Caco-2 (cell line): ENCODE data around the gene PDE4D. TPM values are rescaled to one million over a fixed set of nuclear protein-coding genes. Genes with fewer than 3 reads are reported as not detected.

Experiments
- BruUV-seq: library from RNA; stranded (reverse); fragments of 400-500 nt; replicated peaks from 2 replicates; lab custom pipeline; 2021; lab: Mats Ljungman, UMichigan
- CTCF ChIA-PET: fragments of 300-600 bp; sonication (Branson Sonifier 250); formaldehyde crosslinking; loops from one replicate; lab custom pipeline; 2022; ENCODE audit warnings: antibody characterized with exemption; lab: Charles Lee
- POLR2A ChIA-PET: fragments of 300-600 bp; sonication (Branson Sonifier 250); formaldehyde crosslinking; loops from one replicate; lab custom pipeline; 2022; ENCODE audit warnings: antibody characterized with exemption; lab: Charles Lee
- DNase-seq, 2 experiments: peaks; one replicate each; pipeline versions ENCODE4 v3.0.0 to v3.0.0-alpha.2; 2020 to 2022
- H3K27me3 ChIP-seq: replicated peaks from 2 replicates; pipeline ENCODE4 v1.6.0; 2011; ENCODE audit warnings: low read length; ENCODE audit not compliant: control insufficient read depth, insufficient read depth
- H3K36me3 ChIP-seq: 2 replicates; pipeline ENCODE4 v1.5.1; 2011; ENCODE audit warnings: low read length; ENCODE audit not compliant: control insufficient read depth, insufficient read depth
- H3K4me1 ChIP-seq: fragments of 250-450 bp; sonication (Bioruptor Pico); 2 replicates; pipeline ENCODE4 v1.5.1; 2020; ENCODE audit warnings: mild to moderate bottlenecking
- H3K4me3 ChIP-seq: 2 replicates; pipeline ENCODE4 v1.5.1; 2011; ENCODE audit warnings: low read depth, mild to moderate bottlenecking, control low read depth, low read length
- H3K9me3 ChIP-seq: fragments of 250-450 bp; sonication (Bioruptor Pico); 2 replicates; pipeline ENCODE4 v1.5.1; 2020; ENCODE audit warnings: mild to moderate bottlenecking, moderate library complexity
- H3K27ac Mint-ChIP-seq: one replicate; pipeline ENCODE4 v1.8.0; 2022; ENCODE audit warnings: mixed read lengths; ENCODE audit not compliant: unreplicated experiment
- H3K27me3 Mint-ChIP-seq: one replicate; pipeline ENCODE4 v1.8.0; 2022; ENCODE audit warnings: mixed read lengths; ENCODE audit not compliant: insufficient read depth, unreplicated experiment
- H3K36me3 Mint-ChIP-seq: one replicate; pipeline ENCODE4 v1.8.0; 2022; ENCODE audit warnings: mild to moderate bottlenecking, mixed read lengths; ENCODE audit not compliant: insufficient read depth, unreplicated experiment
- H3K4me1 Mint-ChIP-seq: one replicate; pipeline ENCODE4 v1.8.0; 2022; ENCODE audit warnings: low read depth, mixed read lengths; ENCODE audit not compliant: unreplicated experiment
- H3K4me3 Mint-ChIP-seq: one replicate; pipeline ENCODE4 v1.8.0; 2022; ENCODE audit warnings: mild to moderate bottlenecking, moderate library complexity, mixed read lengths; ENCODE audit not compliant: unreplicated experiment
- H3K9me3 Mint-ChIP-seq: one replicate; pipeline ENCODE4 v1.8.0; 2022; ENCODE audit warnings: mixed read lengths; ENCODE audit not compliant: unreplicated experiment
- CTCF ChIP-seq, 2 experiments: fragments of 200-600 bp in 1 of 2; IDR thresholded peaks; 1 replicate in 1 of 2; 2 replicates in 1 of 2; pipeline versions ENCODE4 v1.5.1 to v1.8.0; 2011 to 2022; ENCODE audit warnings: antibody characterized with exemption in 1 of 2, control low read depth in 1 of 2, inconsistent platforms in 1 of 2, low read depth in 1 of 2, low read length in 1 of 2, mild to moderate bottlenecking in 1 of 2, moderate library complexity in 1 of 2; ENCODE audit not compliant: insufficient read depth in 1 of 2, severe bottlenecking in 1 of 2, unreplicated experiment in 1 of 2
- intact Hi-C: fragments of 100-400 bp; cut with micrococcal nuclease; formaldehyde crosslinking; loops from one replicate; pipeline ENCODE4 v1.10.0; 2022; ENCODE audit not compliant: unreplicated experiment
- total RNA-seq: library from RNA; stranded (reverse); gene quantifications from 2 replicates; pipeline ENCODE4 v1.2.3, GENCODE V29; 2022

The PDE4D gene
- total RNA-seq, 1 experiment from 2014 or later = 89.8 TPM

- Histone ChIP-seq H3K4me1 (no peaks in the 10 kb centered on the region), H3K4me3 (no peak overlapping the region), H3K36me3 (no peaks in the 10 kb centered on the region), H3K27me3 (no peaks in the 10 kb centered on the region), H3K9me3 (0 out of 2 replicates have a peak, but pooled peaks cover 5% of the 10 kb centered on the region)
- no peak for TF ChIP-seq CTCF (IDR thresholded peaks at IDR 0.05; ENCODE audit: insufficient read depth in 1 of 2, low read depth in 1 of 2, low read length in 1 of 2, severe bottlenecking in 1 of 2, unreplicated experiment in 1 of 2)
- BruUV-seq = no TSS peak
- CTCF ChIA-PET = no interaction called here
- Mint-ChIP-seq H3K9me3 (peaks cover 17% of the 10 kb centered on the region), H3K27me3 (no peaks in the 10 kb centered on the region), H3K27ac (no peak overlapping the region), H3K4me3 (no peak overlapping the region), H3K36me3 (no peaks in the 10 kb centered on the region), H3K4me1 (no peaks in the 10 kb centered on the region)
- intact Hi-C loops = no loop called here
- POLR2A ChIA-PET = no interaction called here
- DNase-seq = no peak
Measured at GRCh38 chr5:59519338-59519737, 374.2 kb downstream of the PDE4D start.

GRCh38 chr5:59517926-59518585 is 375.5 kb downstream of the PDE4D start:
- ChIA-PET POLR2A (no interaction called here), CTCF (interaction anchor here (0.8 kb wide), 1 partner anchor 10 kb away, joined by 3 read pairs; no protein-coding TSS in a partner anchor)
- Mint-ChIP-seq H3K9me3 (peaks cover 5% of the 10 kb centered on the region), H3K27ac (no peak overlapping the region), H3K4me3 (no peak overlapping the region), H3K4me1 (no peaks in the 10 kb centered on the region), H3K36me3 (no peaks in the 10 kb centered on the region), H3K27me3 (no peaks in the 10 kb centered on the region)
- H3K4me3 ChIP-seq = no peak overlapping the region
- BruUV-seq = no TSS peak
- no peak for DNase-seq
- TF ChIP-seq CTCF (IDR thresholded peaks at IDR 0.05; ENCODE audit: insufficient read depth in 1 of 2, low read depth in 1 of 2, low read length in 1 of 2, severe bottlenecking in 1 of 2, unreplicated experiment in 1 of 2) = no peak
- no peaks in the 10 kb centered on the region for H3K36me3 ChIP-seq
- H3K4me1 ChIP-seq = no peaks in the 10 kb centered on the region
- intact Hi-C loops = no loop called here
- no peaks in the 10 kb centered on the region for H3K27me3 ChIP-seq
- no peaks in the 10 kb centered on the region for H3K9me3 ChIP-seq

- Histone ChIP-seq H3K4me1 (no peaks in the 10 kb centered on the region), H3K4me3 (no peak overlapping the region), H3K9me3 (no peaks in the 10 kb centered on the region), H3K27me3 (no peaks in the 10 kb centered on the region), H3K36me3 (no peaks in the 10 kb centered on the region)
- intact Hi-C loops = no loop called here
- CTCF ChIA-PET = no interaction called here
- no peaks in the 10 kb centered on the region for H3K27me3 Mint-ChIP-seq
- H3K4me3 Mint-ChIP-seq = no peak overlapping the region
- no peaks in the 10 kb centered on the region for H3K9me3 Mint-ChIP-seq
- H3K36me3 Mint-ChIP-seq = no peaks in the 10 kb centered on the region
- POLR2A ChIA-PET = no interaction called here
- no peak for DNase-seq
- no peaks in the 10 kb centered on the region for H3K4me1 Mint-ChIP-seq
- no TSS peak for BruUV-seq
- no peak overlapping the region for H3K27ac Mint-ChIP-seq
- no peak for TF ChIP-seq CTCF (IDR thresholded peaks at IDR 0.05; ENCODE audit: insufficient read depth in 1 of 2, low read depth in 1 of 2, low read length in 1 of 2, severe bottlenecking in 1 of 2, unreplicated experiment in 1 of 2)
Measured at GRCh38 chr5:59516161-59516560, 377.4 kb downstream of the PDE4D start.
